GM18517 (cell line): Measurements from ENCODE around the gene MUC4.
"Not testable (repeated sequence)": the region's sequence is repeated elsewhere in the genome, so short reads cannot be mapped to it uniquely, and the experiment has no call there.

Source experiments
- ATAC-seq: cut with Tn5 transposase; IDR thresholded peaks from one replicate; pipeline ENCODE4 v1.9.1; 2021; ENCODE audit warnings: mild to moderate bottlenecking, moderate library complexity; ENCODE audit not compliant: unreplicated experiment

Gene MUC4

DNA sequence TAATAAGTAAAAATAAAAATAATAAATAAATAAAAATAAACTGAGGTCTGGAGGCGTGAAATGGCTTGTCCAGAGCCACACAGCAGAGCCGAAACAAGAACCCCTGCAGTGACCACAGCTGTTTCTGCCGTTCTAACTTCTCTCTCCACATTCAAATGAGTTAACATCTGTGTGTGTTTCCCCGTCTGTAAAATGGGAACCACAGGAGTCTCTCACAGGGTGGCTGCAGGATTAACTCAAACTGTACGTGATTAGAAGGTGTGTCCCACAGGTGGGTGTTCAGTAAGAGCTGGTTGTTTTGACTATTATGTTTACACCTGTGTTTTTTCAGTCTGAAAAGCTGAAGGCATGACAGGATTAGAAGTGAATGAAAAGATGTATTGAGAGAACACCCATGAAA lies 27.0 kb upstream of the MUC4 start:
- no peak for ATAC-seq

DNA sequence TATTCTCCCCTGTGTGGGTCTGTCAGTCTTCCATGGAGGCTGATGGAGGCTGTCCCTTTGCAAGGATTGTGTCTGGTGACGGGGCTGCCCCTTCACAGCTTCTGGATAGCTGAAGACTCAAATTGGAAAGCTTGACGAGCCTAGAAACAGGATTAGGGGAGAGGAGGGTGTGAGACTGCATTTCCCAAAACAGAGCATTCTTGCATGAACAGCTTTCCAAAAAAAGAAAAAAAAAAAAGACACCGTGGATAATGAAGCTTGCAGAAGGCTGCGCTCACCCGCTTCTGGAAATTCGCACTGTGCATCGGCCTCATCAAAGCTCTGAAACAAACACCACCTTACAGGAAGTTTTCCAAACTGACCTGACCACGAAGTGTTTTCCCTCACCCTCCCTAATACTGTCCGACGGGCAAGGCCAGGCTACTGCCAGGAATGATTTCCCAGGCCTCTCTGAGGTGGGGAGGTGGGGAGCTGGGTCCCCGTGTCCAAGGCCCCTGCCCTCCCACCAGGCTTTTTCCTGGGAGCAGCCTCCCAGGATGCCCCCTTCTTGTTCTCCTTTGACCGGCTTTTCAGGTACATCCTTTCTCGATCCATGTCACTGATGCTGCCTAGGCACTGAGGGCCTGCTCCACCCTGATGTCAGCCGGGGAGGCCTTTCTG lies 24.9 kb upstream of the MUC4 start:
- no peak for ATAC-seq

DNA sequence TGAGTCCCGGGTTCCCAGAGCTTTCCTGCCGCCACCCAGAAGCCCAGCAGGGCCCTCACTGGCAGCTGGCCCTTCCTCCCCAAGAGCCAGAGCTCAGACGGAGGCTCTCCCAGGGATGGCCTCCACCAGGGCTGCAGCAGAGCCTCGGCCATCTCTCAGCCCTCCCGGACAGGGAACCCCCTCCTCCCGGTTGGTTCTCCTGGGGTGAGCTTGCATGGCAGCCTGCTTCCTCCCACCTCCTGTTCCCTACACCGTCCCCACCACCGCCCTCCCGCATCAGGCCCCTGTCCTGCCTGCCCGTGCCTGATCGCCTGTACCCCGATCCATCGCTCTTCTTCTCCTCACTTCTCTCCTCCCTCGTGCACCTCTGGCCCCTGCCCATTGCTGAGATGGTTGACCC lies 24.1 kb upstream of the MUC4 start:
- ATAC-seq: no peak

DNA sequence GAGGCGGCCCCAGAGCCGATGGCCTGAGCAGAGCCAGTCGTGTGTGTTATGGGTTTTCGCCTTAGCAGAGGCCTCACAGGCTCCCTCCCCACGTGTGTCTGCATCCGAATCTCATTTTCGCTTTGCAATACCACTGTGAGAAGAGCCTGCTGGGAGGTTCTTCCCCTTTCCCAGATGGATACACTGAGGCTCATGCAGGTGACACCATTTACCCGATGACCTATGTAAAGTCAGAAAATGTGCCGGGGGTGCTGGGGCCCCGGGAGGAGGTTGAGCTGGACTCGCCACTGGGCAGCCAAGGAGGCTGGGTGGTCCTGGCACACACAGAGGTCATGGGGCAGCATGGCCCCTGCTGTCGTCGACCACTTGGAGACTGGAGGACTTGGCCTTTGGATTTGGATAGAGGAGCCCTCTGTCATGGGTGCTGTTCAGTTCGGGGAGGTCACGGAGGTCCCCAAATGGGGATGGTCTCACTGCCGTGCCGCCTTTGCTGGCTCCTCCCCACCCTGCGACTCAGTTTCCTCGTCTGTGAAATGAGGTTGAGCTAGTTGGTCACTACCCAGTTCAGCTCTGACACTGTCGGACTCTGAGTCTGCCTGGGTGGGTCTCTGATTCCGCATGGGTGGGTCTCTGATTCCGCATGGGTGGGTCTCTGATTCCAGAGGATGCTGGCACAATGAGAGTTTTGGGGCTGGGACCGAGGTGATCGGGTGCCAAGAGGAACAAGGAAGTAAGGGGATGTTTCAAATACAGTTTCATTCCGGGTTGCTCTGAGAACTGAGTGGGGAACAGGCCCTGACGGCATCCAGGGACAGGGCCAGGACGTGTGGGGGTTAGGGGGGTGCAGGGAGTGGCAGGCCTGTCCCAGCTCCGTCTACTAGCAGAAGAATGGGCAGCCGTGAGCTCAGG lies 23.2 kb upstream of the MUC4 start:
- no peak for ATAC-seq

DNA sequence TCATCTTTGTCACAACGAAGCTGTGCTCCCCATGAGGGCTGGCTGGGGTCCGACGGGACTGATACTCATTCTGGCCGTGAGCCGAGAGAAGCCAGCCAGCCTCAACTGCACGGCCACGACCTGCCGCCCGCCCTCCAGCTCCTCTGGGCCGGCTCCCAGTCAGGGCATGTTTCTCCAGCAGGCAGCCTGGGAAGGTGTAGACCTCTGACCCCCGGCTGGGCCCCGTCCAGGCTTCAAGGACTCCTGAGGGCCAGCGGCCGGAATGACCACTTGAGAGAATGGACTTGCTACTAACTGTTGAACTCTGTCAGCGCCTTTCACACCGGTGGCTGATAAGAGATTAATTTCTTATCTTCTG lies 18.1 kb upstream of the MUC4 start:
- ATAC-seq: no peak

DNA sequence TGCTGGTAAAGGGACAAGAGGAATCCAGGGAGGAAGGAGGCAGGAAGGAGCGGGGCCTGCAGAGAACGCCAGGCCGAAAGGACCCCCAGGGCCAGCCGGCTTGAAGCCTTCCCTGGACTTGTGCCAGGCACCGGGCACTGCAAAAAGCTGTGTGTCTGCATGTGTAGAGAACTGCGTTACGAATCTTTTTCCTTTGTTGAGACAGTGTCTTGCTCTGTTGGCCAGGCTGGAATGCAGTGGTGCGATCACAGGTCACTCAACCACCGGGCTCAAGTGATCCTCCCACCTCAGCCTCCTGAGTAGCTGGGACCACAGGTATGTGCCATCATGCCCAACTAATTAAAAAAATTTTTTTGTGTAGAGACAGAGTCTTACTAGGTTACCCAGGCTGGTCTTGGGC lies 17.0 kb upstream of the MUC4 start:
- ATAC-seq: no peak

DNA sequence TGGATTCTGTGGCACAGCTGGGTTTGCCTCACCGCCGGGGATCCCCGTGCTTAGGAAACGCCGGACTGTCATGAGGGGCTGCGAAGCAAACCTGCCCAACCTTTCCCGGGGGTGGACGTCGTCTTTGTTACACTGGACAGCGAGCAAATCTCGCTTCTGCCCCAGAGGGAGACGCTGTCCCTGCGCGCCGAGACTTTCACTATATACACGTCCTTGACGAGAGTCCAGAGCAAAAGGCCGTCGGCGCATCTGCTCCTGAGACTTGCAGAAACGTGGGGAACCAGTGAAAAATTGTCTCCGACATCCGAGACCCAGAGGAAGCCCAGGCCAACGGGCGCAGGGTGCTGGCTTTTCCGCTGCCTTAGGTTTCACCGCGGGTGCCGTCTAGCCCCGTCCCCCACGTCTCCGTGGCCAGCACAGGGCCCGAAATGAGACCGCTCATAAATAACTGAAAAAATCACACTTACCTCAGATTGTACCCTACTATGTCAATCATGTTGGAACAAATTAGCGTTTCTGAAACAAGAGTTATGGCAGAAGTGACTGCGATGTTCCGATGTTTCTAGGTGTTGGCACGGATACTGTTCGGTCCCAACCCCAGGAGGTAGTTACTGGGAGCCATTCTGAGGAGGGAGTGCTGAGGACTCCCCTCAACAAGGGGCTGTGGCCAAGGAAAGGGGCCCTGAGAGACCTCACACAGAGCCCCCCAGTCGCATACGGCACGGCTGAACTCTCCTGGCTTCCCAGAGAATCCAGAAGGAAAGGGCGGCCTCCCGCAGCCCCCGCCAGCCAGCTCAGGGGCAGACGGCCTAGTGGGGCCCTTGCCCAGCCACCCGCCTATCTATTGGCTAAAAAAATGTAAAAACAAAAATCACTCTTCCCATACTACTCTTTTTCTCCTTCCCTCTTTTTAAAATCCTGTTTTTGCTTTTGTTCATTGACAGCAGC lies 14.4 kb upstream of the MUC4 start:
- ATAC-seq: no peak

DNA sequence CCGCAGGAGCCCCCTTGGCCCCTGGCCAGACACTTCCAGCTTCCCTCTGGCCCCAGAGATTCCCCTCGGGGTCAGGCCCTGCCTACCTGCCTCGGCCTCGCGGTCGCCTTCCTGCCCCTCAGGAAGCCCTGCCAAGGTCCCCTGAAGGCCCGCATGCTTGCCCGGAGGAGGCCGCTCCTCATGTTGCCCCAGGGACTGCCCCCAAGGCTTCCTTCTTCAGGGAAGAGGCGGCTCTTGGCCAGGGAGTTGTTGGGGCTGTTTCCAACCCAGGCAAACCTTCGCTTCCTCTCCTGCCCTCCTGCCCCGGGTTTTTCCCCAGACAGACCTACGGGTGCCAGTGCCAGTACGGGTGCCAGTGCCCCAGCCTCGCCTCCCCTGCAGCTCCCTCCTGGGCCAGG lies 13.5 kb upstream of the MUC4 start:
- ATAC-seq: no peak

DNA sequence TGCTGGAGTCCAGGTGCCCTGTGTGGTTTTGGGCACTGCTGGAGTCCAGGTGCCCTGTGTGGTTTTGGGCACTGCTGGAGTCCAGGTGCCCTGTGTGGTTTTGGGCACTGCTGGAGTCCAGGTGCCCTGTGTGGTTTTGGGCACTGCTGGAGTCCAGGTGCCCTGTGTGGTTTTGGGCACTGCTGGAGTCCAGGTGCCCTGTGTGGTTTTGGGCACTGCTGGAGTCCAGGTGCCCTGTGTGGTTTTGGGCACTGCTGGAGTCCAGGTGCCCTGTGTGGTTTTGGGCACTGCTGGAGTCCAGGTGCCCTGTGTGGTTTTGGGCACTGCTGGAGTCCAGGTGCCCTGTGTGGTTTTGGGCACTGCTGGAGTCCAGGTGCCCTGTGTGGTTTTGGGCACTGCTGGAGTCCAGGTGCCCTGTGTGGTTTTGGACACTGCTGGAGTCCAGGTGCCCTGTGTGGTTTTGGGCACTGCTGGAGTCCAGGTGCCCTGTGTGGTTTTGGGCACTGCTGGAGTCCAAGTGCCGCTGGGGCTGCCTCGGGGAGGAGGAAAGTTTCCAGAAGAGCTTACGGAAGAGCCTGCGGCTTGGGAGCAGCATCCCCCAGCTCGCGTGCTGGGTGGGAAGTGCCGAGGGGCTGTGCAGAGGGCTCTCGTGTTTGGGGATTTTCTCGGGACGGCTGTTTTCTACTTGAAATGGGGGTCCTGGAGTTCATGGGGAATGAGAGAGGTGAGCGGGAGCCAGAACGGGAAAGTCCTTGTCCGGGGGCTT lies 12.9 kb upstream of the MUC4 start:
- not testable (repeated sequence) for ATAC-seq

DNA sequence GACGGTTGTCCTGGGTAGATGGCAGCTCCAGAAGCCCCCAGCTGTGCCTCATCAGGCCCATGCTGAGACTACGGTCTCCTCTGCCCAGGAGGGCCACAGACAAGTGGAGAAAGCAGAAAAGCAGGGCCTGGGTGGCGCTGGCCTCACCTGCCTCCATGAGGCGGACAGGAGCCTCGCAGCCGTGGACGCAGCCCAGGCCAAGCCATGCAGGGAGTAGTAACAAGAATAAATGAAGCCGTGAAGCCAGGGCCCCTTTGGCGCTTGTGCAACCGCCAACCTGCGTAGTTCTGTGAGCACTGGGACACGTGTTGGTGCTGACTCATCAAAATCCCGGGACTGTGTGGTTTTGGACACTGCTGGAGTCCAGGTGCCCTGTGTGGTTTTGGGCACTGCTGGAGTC lies 12.3 kb upstream of the MUC4 start:
- ATAC-seq: no peak

DNA sequence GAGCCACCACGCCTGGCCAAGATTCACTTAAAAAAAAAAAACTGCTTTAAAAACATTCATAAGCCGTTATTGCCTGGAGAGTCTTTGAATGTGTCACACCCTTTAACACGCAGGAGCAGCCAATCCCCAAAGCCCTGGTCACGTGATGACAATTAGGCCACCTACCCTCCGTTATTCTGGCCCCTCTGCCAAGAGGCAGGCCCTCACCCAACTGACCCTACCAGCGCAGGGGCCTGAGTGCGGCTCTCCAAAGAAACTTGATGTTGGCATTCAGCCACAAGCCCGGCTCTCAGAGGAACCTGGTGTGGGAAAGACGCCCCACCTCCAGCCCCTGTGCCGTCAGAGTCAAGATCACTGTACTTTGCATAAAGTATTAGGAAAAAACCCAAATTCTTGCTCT lies 11.6 kb upstream of the MUC4 start:
- no peak for ATAC-seq

DNA sequence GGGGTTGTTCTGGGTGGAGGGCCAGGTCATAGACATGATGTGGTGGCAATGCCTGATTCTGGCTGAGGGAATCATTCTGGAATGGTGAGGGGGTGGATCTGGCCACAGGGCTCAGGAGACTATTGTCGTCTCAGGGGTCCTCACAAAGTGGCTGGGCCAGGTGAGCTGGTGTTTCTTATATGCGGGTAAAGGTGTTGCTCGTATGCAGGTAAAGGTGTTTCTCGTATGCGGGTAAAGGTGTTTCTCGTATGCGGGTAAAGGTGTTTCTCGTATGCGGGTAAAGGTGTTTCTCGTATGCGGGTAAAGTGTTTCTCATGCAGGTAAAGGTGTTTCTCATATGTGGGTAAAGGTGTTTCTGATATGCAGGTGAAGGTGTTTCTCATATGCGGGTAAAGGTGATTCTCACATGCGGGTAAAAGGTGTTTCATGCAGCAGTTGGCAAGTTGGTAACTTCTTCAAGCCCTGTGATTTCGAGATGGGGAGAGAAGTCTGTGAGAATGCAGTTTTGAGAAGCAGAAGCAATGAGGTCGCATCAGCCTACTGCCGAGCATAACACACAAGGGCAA lies 10.5 kb upstream of the MUC4 start:
- no peak for ATAC-seq

DNA sequence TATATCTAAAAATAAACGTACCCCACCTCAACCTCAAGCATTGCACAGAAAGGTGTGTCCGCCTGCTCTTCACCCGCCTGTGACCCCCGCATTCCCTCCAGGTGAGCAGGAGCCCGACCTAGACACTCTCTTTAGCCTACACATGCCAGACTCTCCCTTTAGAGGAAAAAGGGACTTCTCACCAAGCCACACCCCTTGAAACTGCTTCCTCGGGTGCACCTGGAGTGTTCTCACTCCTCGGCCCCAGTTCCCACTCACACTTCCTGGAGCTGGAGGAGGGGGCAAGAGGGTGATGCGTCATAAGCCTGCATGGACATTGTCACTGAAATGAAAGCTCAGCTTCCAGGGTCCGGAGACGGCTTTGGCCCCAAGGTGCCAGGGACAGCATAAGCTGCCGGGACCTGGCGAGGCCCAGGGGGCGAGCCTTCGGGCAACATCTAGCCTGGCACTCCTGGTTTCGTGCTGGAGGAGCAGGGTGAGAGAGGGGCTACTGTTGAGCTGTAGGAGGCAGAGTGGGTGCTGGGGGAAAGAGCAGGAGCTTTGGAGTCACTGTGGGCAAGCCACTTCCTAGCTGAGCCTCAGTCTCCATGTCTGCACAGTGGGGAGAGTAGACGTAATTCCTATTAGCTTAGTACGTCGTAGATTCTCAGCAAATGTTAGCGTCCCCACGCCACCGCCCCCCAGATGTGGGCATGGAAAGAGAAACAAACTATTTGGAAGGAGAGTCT lies 9.8 kb upstream of the MUC4 start:
- ATAC-seq: no peak

DNA sequence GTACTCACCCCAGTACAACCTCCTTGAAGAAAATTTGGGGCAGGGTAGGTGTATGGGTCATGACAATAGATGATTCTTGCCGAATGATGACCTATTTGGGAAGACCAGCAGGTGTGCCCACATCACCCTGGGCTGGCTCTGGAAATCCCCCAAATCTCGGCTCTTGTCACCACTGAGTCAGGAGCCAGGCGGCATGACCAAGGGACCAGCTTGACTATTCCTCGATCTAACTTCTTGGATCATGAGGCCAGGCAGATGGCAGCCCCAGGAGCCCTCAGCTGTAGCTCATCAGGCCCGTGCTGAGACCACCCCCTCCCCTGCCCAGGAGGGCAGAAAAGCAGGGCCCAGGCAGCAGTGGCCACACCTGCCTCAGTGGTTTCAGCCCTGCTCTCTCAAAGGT lies 9.2 kb upstream of the MUC4 start:
- ATAC-seq: no peak

DNA sequence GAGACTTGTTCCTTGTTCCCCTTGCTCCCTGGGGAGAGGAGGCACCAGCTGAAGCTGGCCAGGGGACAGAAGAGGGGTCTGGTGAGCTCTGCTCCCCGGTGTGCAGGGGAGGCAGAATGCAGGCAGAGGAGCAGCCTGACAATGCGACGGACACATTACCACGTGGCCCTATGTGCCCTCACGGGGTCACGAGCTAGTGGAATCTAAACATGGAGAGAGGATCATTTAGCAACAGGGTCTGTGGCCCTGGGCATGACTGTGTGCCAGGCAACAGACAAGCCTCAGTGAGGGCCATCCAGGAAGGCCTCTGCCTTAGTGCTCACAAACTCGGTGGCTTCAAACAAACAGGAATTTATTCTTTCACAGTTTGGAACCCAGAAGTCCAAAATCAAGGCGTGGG lies 8.5 kb upstream of the MUC4 start:
- ATAC-seq: no peak

DNA sequence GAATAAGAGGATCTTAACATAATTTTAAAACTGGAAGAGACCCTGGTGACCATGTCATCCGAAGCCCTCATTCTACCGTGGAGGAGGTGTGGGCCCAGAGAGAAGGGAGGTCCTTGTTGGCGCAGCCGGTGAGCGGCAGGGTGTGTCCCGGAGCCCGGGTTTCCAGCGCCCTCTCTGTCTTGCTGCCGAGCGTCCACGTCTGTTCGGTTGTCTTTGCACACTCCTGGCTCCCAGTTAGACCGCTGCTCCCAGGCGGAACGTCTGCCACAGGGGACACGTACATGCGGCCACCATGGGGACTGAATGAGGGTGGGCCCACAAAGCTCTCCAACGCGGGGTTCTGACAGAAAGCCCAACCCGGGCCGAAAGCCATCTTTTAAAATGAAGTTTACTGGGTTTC lies 6.6 kb upstream of the MUC4 start:
- no peak for ATAC-seq

DNA sequence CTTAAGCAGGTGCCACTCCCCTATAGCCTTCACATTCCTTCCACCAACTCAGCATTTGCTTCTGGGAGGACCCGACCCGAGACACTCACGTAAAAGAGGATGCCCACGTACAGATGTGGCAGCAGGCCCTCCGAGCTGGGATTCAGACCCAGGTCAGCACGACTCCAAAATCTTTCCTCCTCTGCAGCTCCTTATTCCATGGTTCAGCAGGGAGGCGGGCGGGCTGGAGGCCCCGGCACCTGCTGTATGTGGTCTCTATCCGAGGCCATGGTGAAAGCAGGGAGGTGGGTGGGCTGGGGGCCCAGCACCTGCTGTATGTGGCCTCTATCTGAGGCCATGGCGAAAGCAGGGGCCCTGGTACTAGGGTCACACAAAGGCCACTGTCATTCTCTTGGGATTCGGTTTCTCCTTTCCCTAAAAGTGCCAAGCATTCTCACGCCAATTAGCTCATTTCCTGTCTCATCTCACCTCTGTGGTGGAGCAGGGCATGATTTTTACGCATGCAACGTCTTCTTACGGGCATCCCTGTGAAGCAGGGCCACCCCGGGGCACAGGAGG lies 5.9 kb upstream of the MUC4 start:
- no peak for ATAC-seq

DNA sequence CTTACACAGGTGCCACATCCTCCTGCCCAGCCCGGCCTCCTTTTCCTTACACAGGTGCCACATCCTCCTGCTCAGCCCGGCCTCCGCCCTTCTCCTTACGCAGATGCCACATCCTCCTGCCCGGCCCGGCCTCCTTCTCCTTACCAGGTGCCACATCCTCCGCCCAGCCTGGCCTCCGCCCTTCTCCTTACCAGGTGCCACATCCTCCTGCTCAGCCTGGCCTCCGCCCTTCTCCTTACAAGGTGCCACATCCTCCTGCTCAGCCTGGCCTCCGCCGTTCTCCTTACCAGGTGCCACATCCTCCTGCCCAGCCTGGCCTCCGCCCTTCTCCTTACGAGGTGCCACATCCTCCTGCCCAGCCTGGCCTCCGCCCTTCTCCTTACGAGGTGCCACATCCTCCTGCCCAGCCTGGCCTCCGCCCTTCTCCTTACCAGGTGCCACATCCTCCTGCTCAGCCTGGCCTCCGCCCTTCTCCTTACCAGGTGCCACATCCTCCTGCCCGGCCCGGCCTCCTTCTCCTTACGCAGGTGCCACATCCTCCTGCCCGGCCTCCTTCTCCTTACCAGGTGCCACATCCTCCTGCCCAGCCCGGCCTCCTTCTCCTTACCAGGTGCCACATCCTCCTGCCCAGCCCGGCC lies 4.7 kb upstream of the MUC4 start:
- not testable (repeated sequence) for ATAC-seq

DNA sequence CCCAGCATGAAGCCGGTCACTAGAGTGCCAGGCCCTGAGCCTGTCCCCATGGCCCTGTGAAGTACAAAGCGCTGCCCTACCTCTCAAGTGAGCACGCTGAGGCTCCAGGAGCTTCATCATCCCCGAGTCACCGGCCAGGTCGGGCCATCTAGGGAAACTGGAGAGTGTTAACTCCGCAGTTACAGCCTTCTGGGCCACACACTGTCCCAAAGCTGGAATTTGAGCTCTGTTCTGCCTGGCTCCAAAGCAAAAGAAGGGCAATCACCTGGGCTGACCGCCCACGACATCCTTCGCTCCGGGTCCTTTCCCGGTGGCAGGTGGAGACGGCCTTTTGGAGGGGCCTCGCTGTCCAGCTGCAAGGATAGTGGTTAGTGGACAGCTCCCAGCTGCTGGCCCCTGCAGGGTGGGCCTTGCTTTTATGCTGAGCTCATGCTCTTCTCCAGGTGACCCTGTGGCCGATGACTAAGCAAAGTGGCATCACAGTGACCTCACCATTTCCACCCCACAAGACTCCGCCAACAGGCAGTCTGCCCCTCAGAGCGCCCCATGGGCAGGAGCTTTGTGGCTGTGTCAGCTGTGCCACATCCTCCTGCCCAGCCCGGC lies 3.5 kb upstream of the MUC4 start:
- no peak for ATAC-seq
